Measurements from ENCODE around the gene TTLL11.

The TTLL11 gene

GRCh38 chr9:121790841-121791240 lies 302.3 kb downstream of the TTLL11 start:
- H2AFZ ChIP-seq = no peak overlapping the region
- no peak for TF ChIP-seq CTCF (IDR thresholded peaks at IDR 0.05)
- no peaks in the 10 kb centered on the region for H3K4me1 ChIP-seq
- no peak overlapping the region for H3K4me3 ChIP-seq (ENCODE audit: low read depth, low read length)
- H3K4me2 ChIP-seq (ENCODE audit: low read length) = no peak overlapping the region
- no peaks in the 10 kb centered on the region for H3K9me3 ChIP-seq (ENCODE audit: control insufficient read depth, low read length)
- no peaks in the 10 kb centered on the region for H3K27me3 ChIP-seq (ENCODE audit: control insufficient read depth, insufficient read depth, low read length)
- H3K79me2 ChIP-seq = no peaks in the 10 kb centered on the region
- H3K36me3 ChIP-seq (ENCODE audit: control insufficient read depth, insufficient read depth, low read length) = no peaks in the 10 kb centered on the region
- no peak overlapping the region for H3K9ac ChIP-seq
- no peak overlapping the region for H3K27ac ChIP-seq

- Histone ChIP-seq H3K9me3 (ENCODE audit: control insufficient read depth, low read length) (no peaks in the 10 kb centered on the region), H3K79me2 (no peaks in the 10 kb centered on the region), H3K4me1 (no peaks in the 10 kb centered on the region), H3K36me3 (ENCODE audit: control insufficient read depth, insufficient read depth, low read length) (no peaks in the 10 kb centered on the region), H3K27ac (no peak overlapping the region), H3K4me3 (ENCODE audit: low read depth, low read length) (no peak overlapping the region), H3K27me3 (ENCODE audit: control insufficient read depth, insufficient read depth, low read length) (no peaks in the 10 kb centered on the region), H3K4me2 (ENCODE audit: low read length) (no peak overlapping the region), H3K9ac (no peak overlapping the region), H2AFZ (no peak overlapping the region)
- no peak for TF ChIP-seq CTCF (IDR thresholded peaks at IDR 0.05)
Observed at GRCh38 chr9:121788686-121789366, 304.3 kb downstream of the TTLL11 start.

GRCh38 chr9:121786998-121787422 lies 306.1 kb downstream of the TTLL11 start:
- H3K9me3 ChIP-seq (ENCODE audit: control insufficient read depth, low read length) = no peaks in the 10 kb centered on the region
- no peak for TF ChIP-seq CTCF (IDR thresholded peaks at IDR 0.05)
- no peaks in the 10 kb centered on the region for H3K79me2 ChIP-seq
- no peak overlapping the region for H3K4me2 ChIP-seq (ENCODE audit: low read length)
- H3K27ac ChIP-seq = no peak overlapping the region
- no peaks in the 10 kb centered on the region for H3K36me3 ChIP-seq (ENCODE audit: control insufficient read depth, insufficient read depth, low read length)
- H3K4me1 ChIP-seq = no peaks in the 10 kb centered on the region
- H3K9ac ChIP-seq = no peak overlapping the region
- no peaks in the 10 kb centered on the region for H3K27me3 ChIP-seq (ENCODE audit: control insufficient read depth, insufficient read depth, low read length)
- no peak overlapping the region for H2AFZ ChIP-seq
- H3K4me3 ChIP-seq (ENCODE audit: low read depth, low read length) = no peak overlapping the region

GRCh38 chr9:121786543-121786948 lies 306.6 kb downstream of the TTLL11 start:
- H3K79me2 ChIP-seq = no peaks in the 10 kb centered on the region

More at GRCh38 chr9:121786543-121786948, 306.6 kb downstream of the TTLL11 start:
- TF ChIP-seq CTCF (IDR thresholded peaks at IDR 0.05) = no peak
- no peak overlapping the region for H3K4me2 ChIP-seq (ENCODE audit: low read length)
- no peak overlapping the region for H3K4me3 ChIP-seq (ENCODE audit: low read depth, low read length)
- no peak overlapping the region for H2AFZ ChIP-seq
- no peak overlapping the region for H3K9ac ChIP-seq
- H3K9me3 ChIP-seq (ENCODE audit: control insufficient read depth, low read length) = no peaks in the 10 kb centered on the region
- H3K27ac ChIP-seq = no peak overlapping the region
- no peaks in the 10 kb centered on the region for H3K36me3 ChIP-seq (ENCODE audit: control insufficient read depth, insufficient read depth, low read length)
- H3K27me3 ChIP-seq (ENCODE audit: control insufficient read depth, insufficient read depth, low read length) = no peaks in the 10 kb centered on the region
- H3K4me1 ChIP-seq = no peaks in the 10 kb centered on the region
